HCT116 (cell line): ENCODE results near the gene ATG4B. TPM values are rescaled to one million over a fixed set of nuclear protein-coding genes. Genes with fewer than 3 reads are reported as not detected.
A peak's percentile ranks its signal among the peaks of the same experiment; 100 is the strongest.

Experiments
- ATAC-seq: fragments of 200-7000 bp; cut with Tn5 transposase; 2 replicates; pipeline ENCODE4 v1.9.1; 2020; ENCODE audit warnings: mild to moderate bottlenecking, moderate library complexity
- BruUV-seq: library from RNA; stranded (reverse); fragments of 400-500 nt; replicated peaks from 2 replicates; lab custom pipeline; 2021; lab: Mats Ljungman, UMichigan
- CTCF ChIA-PET: fragments of 300-600 bp; sonication (Branson Sonifier 250); formaldehyde crosslinking; loops from one replicate; lab custom pipeline; 2021; ENCODE audit warnings: antibody characterized with exemption; lab: Charles Lee
- POLR2A ChIA-PET: fragments of 300-600, 350-600 bp; sonication (Branson Sonifier 250); formaldehyde crosslinking; loops from one replicate; lab custom pipeline; 2021; ENCODE audit warnings: antibody characterized with exemption; lab: Charles Lee
- RAD21 ChIA-PET, 2 experiments: fragments of 300-600 bp; sonication (Branson Sonifier 250); formaldehyde crosslinking; loops; one replicate each; lab custom pipeline; 2023; ENCODE audit warnings: low total read pairs in 2 of 2; ENCODE audit not compliant: uncharacterized antibody in 2 of 2, unreplicated experiment in 2 of 2, low non-redundant PET in 1 of 2; lab: Charles Lee
- DNase-seq: peaks from one replicate; pipeline ENCODE4 v3.0.0-alpha.2; 2010; ENCODE audit warnings: low read depth, low spot score
- H2AFZ ChIP-seq: fragments of 200-600 bp; shearing (Covaris generic), sonication (generic); 2 replicates; pipeline ENCODE4 v1.6.1; 2017; ENCODE audit warnings: low read depth, mixed run types, mixed read lengths, antibody characterized with exemption, low read length; ENCODE audit not compliant: poor library complexity, severe bottlenecking
- H3K27ac ChIP-seq: 2 replicates; pipeline ENCODE4 v1.5.1; 2012; ENCODE audit warnings: low read depth, low read length
- H3K27me3 ChIP-seq: fragments of 200-600 bp; sonication (generic); 2 replicates; pipeline ENCODE4 v1.6.1; 2016; ENCODE audit warnings: mixed run types, low read length, mixed read lengths; ENCODE audit not compliant: insufficient read depth
- H3K36me3 ChIP-seq, 2 experiments: fragments of 200-500 bp in 1 of 2; fragments of 200-600 bp in 1 of 2; sonication (Bioruptor generic) in 1 of 2; sonication (generic) in 1 of 2; 2 replicates each; pipeline versions ENCODE4 v1.5.1 to v1.6.1; 2014 to 2016; ENCODE audit warnings: low read length in 2 of 2, inconsistent platforms in 1 of 2, mixed read lengths in 1 of 2, mixed run types in 1 of 2; ENCODE audit not compliant: insufficient read depth in 2 of 2, control insufficient read depth in 1 of 2
- H3K4me1 ChIP-seq, 2 experiments: fragments of 200-600 bp in 1 of 2; sonication (generic) in 1 of 2; 2 replicates each; pipeline versions ENCODE4 v1.5.1 to v1.6.1; 2012 to 2017; ENCODE audit warnings: low read length in 2 of 2, inconsistent platforms in 1 of 2, mild to moderate bottlenecking in 1 of 2, mixed read lengths in 1 of 2, mixed run types in 1 of 2, moderate library complexity in 1 of 2; ENCODE audit not compliant: insufficient read depth in 2 of 2, control insufficient read depth in 1 of 2
- H3K4me2 ChIP-seq: fragments of 200-600 bp; sonication (generic); 2 replicates; pipeline ENCODE4 v1.6.1; 2017; ENCODE audit warnings: mixed run types, low read length, mixed read lengths
- H3K4me3 ChIP-seq, 2 experiments: fragments of 200-600 bp in 1 of 2; sonication (generic) in 1 of 2; replicated peaks in 1 of 2; 2 replicates each; pipeline ENCODE4 v1.5.1; 2011 to 2016; ENCODE audit warnings: low read length in 2 of 2, control low read depth in 1 of 2, low read depth in 1 of 2, mild to moderate bottlenecking in 1 of 2, mixed read lengths in 1 of 2, mixed run types in 1 of 2
- H3K79me2 ChIP-seq: fragments of 200-600 bp; sonication (generic); 2 replicates; pipeline ENCODE4 v1.6.1; 2017; ENCODE audit warnings: mild to moderate bottlenecking, mixed run types, low read length, moderate library complexity, mixed read lengths; ENCODE audit not compliant: insufficient read depth
- H3K9ac ChIP-seq: fragments of 200-600 bp; sonication (generic); 2 replicates; pipeline ENCODE4 v1.6.1; 2016; ENCODE audit warnings: low read length, mixed read lengths
- H3K9me2 ChIP-seq: fragments of 200-600 bp; sonication (generic), shearing (Covaris generic); 2 replicates; pipeline ENCODE4 v1.6.1; 2017; ENCODE audit warnings: mixed run types, mild to moderate bottlenecking, moderate library complexity; ENCODE audit not compliant: insufficient read depth
- H3K9me3 ChIP-seq, 2 experiments: fragments of 200-500 bp in 1 of 2; fragments of 200-600 bp in 1 of 2; sonication (Bioruptor generic) in 1 of 2; sonication (generic) in 1 of 2; 2 replicates each; pipeline ENCODE4 v1.6.1; 2014 to 2017; ENCODE audit warnings: low read length in 2 of 2, mixed read lengths in 2 of 2, inconsistent platforms in 1 of 2, low read depth in 1 of 2, mild to moderate bottlenecking in 1 of 2, mixed run types in 1 of 2, moderate library complexity in 1 of 2; ENCODE audit not compliant: control insufficient read depth in 1 of 2, insufficient read depth in 1 of 2
- H4K20me1 ChIP-seq: fragments of 200-600 bp; sonication (generic), shearing (Covaris generic); 2 replicates; pipeline ENCODE4 v1.6.1; 2017; ENCODE audit warnings: mixed run types, mild to moderate bottlenecking, moderate library complexity; ENCODE audit not compliant: insufficient read depth
- CBX3 ChIP-seq: IDR thresholded peaks from 2 replicates; pipeline ENCODE4 v1.6.1; 2012; ENCODE audit warnings: low read depth
- EZH2 ChIP-seq: fragments of 200-600 bp; sonication (generic); IDR thresholded peaks from 2 replicates; pipeline ENCODE4 v1.6.1; 2017; ENCODE audit warnings: antibody characterized with exemption, mixed run types
- JUND ChIP-seq: IDR thresholded peaks from 2 replicates; pipeline ENCODE4 v1.6.1; 2012
- SRF ChIP-seq: IDR thresholded peaks from 2 replicates; pipeline ENCODE4 v1.6.1; 2012; ENCODE audit warnings: low read depth
- TCF7L2 ChIP-seq: IDR thresholded peaks from 2 replicates; pipeline ENCODE4 v1.7.0; 2011; ENCODE audit warnings: borderline replicate concordance, inconsistent platforms; ENCODE audit not compliant: insufficient read depth, insufficient read length; ENCODE audit errors: extremely low read depth
- ZFX ChIP-seq: fragments of 450-650 bp; IDR thresholded peaks from 2 replicates; pipeline ENCODE4 v1.6.1; 2017
- intact Hi-C: fragments of 100-400 bp; cut with micrococcal nuclease; formaldehyde crosslinking; loops from 2 replicates; pipeline ENCODE4 v1.10.0; 2022
- total RNA-seq: library from RNA; stranded (reverse); gene quantifications from one replicate; pipeline ENCODE4 v1.2.1, GENCODE V29; 2021; ENCODE audit not compliant: unreplicated experiment
- TF ChIP-seq, protein P1 (sequence below): IDR thresholded peaks from 2 replicates; pipeline ENCODE4 v1.6.1; 2011; ENCODE audit warnings: mild to moderate bottlenecking, low read length, moderate library complexity; ENCODE audit not compliant: insufficient replicate concordance; ENCODE audit errors: extremely low read depth
- TF ChIP-seq, protein P2 (sequence below), 3 experiments: fragments of 200-600 bp in 1 of 3; sonication (generic) in 1 of 3; IDR thresholded peaks in 2 of 3; conservative IDR thresholded peaks in 1 of 3; 2 replicates each; pipeline ENCODE4 v1.5.1; 2012 to 2017; ENCODE audit warnings: low read depth in 2 of 3, low read length in 2 of 3, antibody characterized with exemption in 1 of 3, borderline replicate concordance in 1 of 3, control low read depth in 1 of 3, mild to moderate bottlenecking in 1 of 3, mixed read lengths in 1 of 3, mixed run types in 1 of 3, moderate library complexity in 1 of 3; ENCODE audit not compliant: insufficient read depth in 1 of 3

The ATG4B gene
- total RNA-seq, 1 experiment from 2014 or later, result 87.4 TPM

GRCh38 chr2:241593271-241593670 lies 44.2 kb upstream of the ATG4B start:
- intact Hi-C loops, result no loop called here
- H2AFZ ChIP-seq, result no peak overlapping the region
- ChIA-PET RAD21 (no interaction called here), POLR2A (no interaction called here)
- H3K27me3 ChIP-seq, result no peaks in the 10 kb centered on the region
- TF ChIP-seq, protein P1, sequence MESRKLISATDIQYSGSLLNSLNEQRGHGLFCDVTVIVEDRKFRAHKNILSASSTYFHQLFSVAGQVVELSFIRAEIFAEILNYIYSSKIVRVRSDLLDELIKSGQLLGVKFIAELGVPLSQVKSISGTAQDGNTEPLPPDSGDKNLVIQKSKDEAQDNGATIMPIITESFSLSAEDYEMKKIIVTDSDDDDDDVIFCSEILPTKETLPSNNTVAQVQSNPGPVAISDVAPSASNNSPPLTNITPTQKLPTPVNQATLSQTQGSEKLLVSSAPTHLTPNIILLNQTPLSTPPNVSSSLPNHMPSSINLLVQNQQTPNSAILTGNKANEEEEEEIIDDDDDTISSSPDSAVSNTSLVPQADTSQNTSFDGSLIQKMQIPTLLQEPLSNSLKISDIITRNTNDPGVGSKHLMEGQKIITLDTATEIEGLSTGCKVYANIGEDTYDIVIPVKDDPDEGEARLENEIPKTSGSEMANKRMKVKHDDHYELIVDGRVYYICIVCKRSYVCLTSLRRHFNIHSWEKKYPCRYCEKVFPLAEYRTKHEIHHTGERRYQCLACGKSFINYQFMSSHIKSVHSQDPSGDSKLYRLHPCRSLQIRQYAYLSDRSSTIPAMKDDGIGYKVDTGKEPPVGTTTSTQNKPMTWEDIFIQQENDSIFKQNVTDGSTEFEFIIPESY, result no peak
- TF ChIP-seq CBX3, result no peak
- no peak for TF ChIP-seq SRF
- no peak for TF ChIP-seq ZFX
- TF ChIP-seq JUND, result no peak
- no peak for TF ChIP-seq EZH2
- TF ChIP-seq, all 23 proteins: peak for 0
- ATAC-seq (no peak), DNase-seq (no peak)
- Histone ChIP-seq H3K4me1 (no peaks in the 10 kb centered on the region), H3K4me2 (no peak overlapping the region), H3K36me3 (peaks cover 5 to 10% of the 10 kb centered on the region in 2 experiments; a peak in 3 of 4 replicates), H3K9me3 (0 out of 4 replicates have a peak, but pooled peaks cover 0 to under 1% of the 10 kb centered on the region in 2 experiments), H3K9me2 (no peaks in the 10 kb centered on the region), H4K20me1 (no peaks in the 10 kb centered on the region), H3K79me2 (no peaks in the 10 kb centered on the region; the same call in 1 of the 2 replicates), H3K4me3 (no peak overlapping the region), H3K9ac (no peak overlapping the region), H3K27ac (no peak overlapping the region)
- no TSS peak for BruUV-seq
- CTCF ChIA-PET, result no interaction called here

GRCh38 chr2:241595600-241596140 lies 41.8 kb upstream of the ATG4B start:
- H3K9me2 ChIP-seq, result no peaks in the 10 kb centered on the region
- TF ChIP-seq, protein P2, sequence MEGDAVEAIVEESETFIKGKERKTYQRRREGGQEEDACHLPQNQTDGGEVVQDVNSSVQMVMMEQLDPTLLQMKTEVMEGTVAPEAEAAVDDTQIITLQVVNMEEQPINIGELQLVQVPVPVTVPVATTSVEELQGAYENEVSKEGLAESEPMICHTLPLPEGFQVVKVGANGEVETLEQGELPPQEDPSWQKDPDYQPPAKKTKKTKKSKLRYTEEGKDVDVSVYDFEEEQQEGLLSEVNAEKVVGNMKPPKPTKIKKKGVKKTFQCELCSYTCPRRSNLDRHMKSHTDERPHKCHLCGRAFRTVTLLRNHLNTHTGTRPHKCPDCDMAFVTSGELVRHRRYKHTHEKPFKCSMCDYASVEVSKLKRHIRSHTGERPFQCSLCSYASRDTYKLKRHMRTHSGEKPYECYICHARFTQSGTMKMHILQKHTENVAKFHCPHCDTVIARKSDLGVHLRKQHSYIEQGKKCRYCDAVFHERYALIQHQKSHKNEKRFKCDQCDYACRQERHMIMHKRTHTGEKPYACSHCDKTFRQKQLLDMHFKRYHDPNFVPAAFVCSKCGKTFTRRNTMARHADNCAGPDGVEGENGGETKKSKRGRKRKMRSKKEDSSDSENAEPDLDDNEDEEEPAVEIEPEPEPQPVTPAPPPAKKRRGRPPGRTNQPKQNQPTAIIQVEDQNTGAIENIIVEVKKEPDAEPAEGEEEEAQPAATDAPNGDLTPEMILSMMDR (IDR thresholded peaks at IDR 0.05 in 2 of 3, conservative IDR thresholded peaks at IDR 0.05 in 1 of 3; ENCODE audit: borderline replicate concordance in 1 of 3, insufficient read depth in 1 of 3, low read depth in 2 of 3, low read length in 2 of 3), result peak in 2 of 3 experiments; percentile 33 to 37; a peak in 3 of 6 replicates
- no peak for TF ChIP-seq TCF7L2
- DNase-seq (no peak), ATAC-seq (peak; percentile 81)
- no peak overlapping the region for H3K27ac ChIP-seq
- no TSS peak for BruUV-seq
- H3K79me2 ChIP-seq, result no peaks in the 10 kb centered on the region; the same call in 1 of the 2 replicates
- no peaks in the 10 kb centered on the region for H4K20me1 ChIP-seq
- POLR2A ChIA-PET, result no interaction called here
- no peak overlapping the region for H2AFZ ChIP-seq
- intact Hi-C loops, result no loop called here
- no peak overlapping the region for H3K9ac ChIP-seq
- CTCF ChIA-PET, result interaction anchor here (0.6 kb wide), 1 partner anchor 955 kb away, joined by 5 read pairs; no protein-coding TSS in a partner anchor
- no peak overlapping the region for H3K4me2 ChIP-seq
- RAD21 ChIA-PET, result interaction anchor here in 1 of 2 experiments (0.5 kb wide), 1 partner anchor 33 kb away, joined by 4 read pairs; no protein-coding TSS in a partner anchor
- peaks cover 5 to 8% of the 10 kb centered on the region in 2 experiments; a peak in 3 of 4 replicates for H3K36me3 ChIP-seq
- no peaks in the 10 kb centered on the region for H3K27me3 ChIP-seq
- no peak overlapping the region for H3K4me3 ChIP-seq
- H3K4me1 ChIP-seq, result no peaks in the 10 kb centered on the region
- no peaks in the 10 kb centered on the region for H3K9me3 ChIP-seq
